ENCODE measurements around the gene CCDC18.

GRCh38 chr1:93244298-93245069 is 64.0 kb downstream of the CCDC18 start:
- TF ChIP-seq CTCF (IDR thresholded peaks at IDR 0.05 in 4 of 5, conservative IDR thresholded peaks at IDR 0.05 in 1 of 5) (no peak), POLR2A (IDR thresholded peaks at IDR 0.05) (no peak)
